ENCODE measurements around the gene ETS1. TPM values are rescaled to one million over a fixed set of nuclear protein-coding genes. Genes with fewer than 3 reads are reported as not detected.

The ETS1 gene
- total RNA-seq, 4 donors from 2014 or later: 23.6 to 56.7 (median 29.2) TPM

GRCh38 chr11:128549256-128549944 is 38.0 kb downstream of the ETS1 start:
- Histone ChIP-seq H3K4me1 (peaks cover 13 to 53% (median 19%) of the 10 kb centered on the region in 4 donors), H3K27ac (peak overlapping the region; percentile 71 to 80 (median 78)), H3K36me3 (no peaks in the 10 kb centered on the region), H3K9me3 (no peaks in the 10 kb centered on the region), H3K27me3 (no peaks in the 10 kb centered on the region), H3K4me3 (peak overlapping the region in 3 of 4 donors; percentile 33 to 46 (median 40))
- intact Hi-C loops (cut with DNase I; ENCODE audit: low total_unique reads) (no loop called here), in situ Hi-C loops (cut with MboI; ENCODE audit: low pct_ligation_motif_present in 1 of 4, low pct_unique_long_range_greater_than_20kb in 1 of 4, low sequenced_read_pairs in 3 of 4) (no loop called here)
- peak; percentile 31 for DNase-seq
- 75% methylated on average over 31 of the region's 37 CpGs; no CpG with 5 or more reads in 1 of the 2 donors for WGBS, 2 donors (ENCODE audit: low coverage in 1 of 2)
- no peak for TF ChIP-seq EP300 (IDR thresholded peaks at IDR 0.05; ENCODE audit: low read depth)
- no peak for TF ChIP-seq CTCF (IDR thresholded peaks at IDR 0.05)
- no peak for TF ChIP-seq POLR2A (IDR thresholded peaks at IDR 0.05)
- TF ChIP-seq POLR2AphosphoS5 (IDR thresholded peaks at IDR 0.05): no peak

- H3K4me3 ChIP-seq: peak overlapping the region; percentile 15 to 46 (median 36)
- H3K27me3 ChIP-seq: no peaks in the 10 kb centered on the region
- in situ Hi-C loops (cut with MboI; ENCODE audit: low pct_ligation_motif_present in 1 of 4, low pct_unique_long_range_greater_than_20kb in 1 of 4, low sequenced_read_pairs in 3 of 4): no loop called here
- peak; percentile 62 for DNase-seq
- no peaks in the 10 kb centered on the region for H3K36me3 ChIP-seq
- 15% methylated on average over 32 of the region's 32 CpGs; no CpG with 5 or more reads in 1 of the 2 donors for WGBS, 2 donors (ENCODE audit: low coverage in 1 of 2)
- intact Hi-C loops (cut with DNase I; ENCODE audit: low total_unique reads): no loop called here
- H3K4me1 ChIP-seq: peaks cover 13 to 54% (median 21%) of the 10 kb centered on the region in 4 donors
- H3K27ac ChIP-seq: peak overlapping the region; percentile 71 to 80 (median 78)
- TF ChIP-seq EP300 (IDR thresholded peaks at IDR 0.05; ENCODE audit: low read depth) (no peak), POLR2AphosphoS5 (IDR thresholded peaks at IDR 0.05) (no peak), POLR2A (IDR thresholded peaks at IDR 0.05) (no peak), CTCF (IDR thresholded peaks at IDR 0.05) (peak in 1 of 5 experiments; percentile 8)
- H3K9me3 ChIP-seq: no peaks in the 10 kb centered on the region
Observed at GRCh38 chr11:128548649-128549255, 38.6 kb downstream of the ETS1 start.

- in situ Hi-C loops (cut with MboI; ENCODE audit: low pct_ligation_motif_present in 1 of 4, low pct_unique_long_range_greater_than_20kb in 1 of 4, low sequenced_read_pairs in 3 of 4): no loop called here
- peaks cover 13 to 48% (median 18%) of the 10 kb centered on the region in 4 donors for H3K4me1 ChIP-seq
- H3K4me3 ChIP-seq: peak overlapping the region in 3 of 4 donors; percentile 33 to 46 (median 40)
- TF ChIP-seq POLR2A (IDR thresholded peaks at IDR 0.05) (no peak), CTCF (IDR thresholded peaks at IDR 0.05) (no peak), POLR2AphosphoS5 (IDR thresholded peaks at IDR 0.05) (no peak), EP300 (IDR thresholded peaks at IDR 0.05; ENCODE audit: low read depth) (no peak)
- no peaks in the 10 kb centered on the region for H3K27me3 ChIP-seq
- intact Hi-C loops (cut with DNase I; ENCODE audit: low total_unique reads): no loop called here
- no peak for DNase-seq
- H3K9me3 ChIP-seq: no peaks in the 10 kb centered on the region
- H3K27ac ChIP-seq: peak overlapping the region; percentile 71 to 80 (median 78)
- H3K36me3 ChIP-seq: no peaks in the 10 kb centered on the region
- 52 to 70% methylated on average over 7 to 11 of the region's 11 CpGs for WGBS, 2 donors (ENCODE audit: low coverage in 1 of 2)
Observed at GRCh38 chr11:128547946-128548648, 39.3 kb downstream of the ETS1 start.

GRCh38 chr11:128546916-128547315 is 40.4 kb downstream of the ETS1 start:
- 83% methylated on average over 2 of the region's 2 CpGs; no CpG with 5 or more reads in 1 of the 2 donors for WGBS, 2 donors (ENCODE audit: low coverage in 1 of 2)
- no peaks in the 10 kb centered on the region for H3K36me3 ChIP-seq
- DNase-seq: no peak
- intact Hi-C loops (cut with DNase I; ENCODE audit: low total_unique reads) (no loop called here), in situ Hi-C loops (cut with MboI; ENCODE audit: low pct_ligation_motif_present in 1 of 4, low pct_unique_long_range_greater_than_20kb in 1 of 4, low sequenced_read_pairs in 3 of 4) (no loop called here)
- peaks cover 13 to 47% (median 18%) of the 10 kb centered on the region in 4 donors for H3K4me1 ChIP-seq
- peak overlapping the region; percentile 2 to 71 (median 10) for H3K27ac ChIP-seq
- H3K9me3 ChIP-seq: no peaks in the 10 kb centered on the region
- TF ChIP-seq EP300 (IDR thresholded peaks at IDR 0.05; ENCODE audit: low read depth) (no peak), POLR2A (IDR thresholded peaks at IDR 0.05) (no peak), POLR2AphosphoS5 (IDR thresholded peaks at IDR 0.05) (no peak), CTCF (IDR thresholded peaks at IDR 0.05) (no peak)
- no peak overlapping the region for H3K4me3 ChIP-seq
- no peaks in the 10 kb centered on the region for H3K27me3 ChIP-seq

Measured in transverse colon (tissue), 4 donors.